ENCODE data around the gene KLHL33.

DNA sequence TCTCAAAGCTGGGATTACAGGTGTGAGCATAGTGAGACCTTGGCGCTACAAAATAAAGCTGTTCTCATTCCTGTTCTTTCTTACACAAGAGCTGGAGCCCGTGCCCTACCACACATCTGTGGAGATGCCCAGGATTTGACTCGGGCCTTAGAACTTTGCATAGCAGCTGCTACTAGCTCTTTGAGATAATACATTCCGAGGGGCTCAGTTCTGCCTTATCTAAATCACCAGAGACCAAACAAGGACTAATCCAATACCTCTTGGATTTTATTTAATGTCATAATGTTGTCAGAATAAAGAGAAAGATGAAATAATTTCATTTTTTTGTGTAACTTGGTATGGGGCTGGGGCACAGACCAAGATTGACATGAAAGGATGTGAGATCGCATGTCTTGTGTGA is 40.8 kb upstream of the KLHL33 start:
- TF ChIP-seq, protein P1, sequence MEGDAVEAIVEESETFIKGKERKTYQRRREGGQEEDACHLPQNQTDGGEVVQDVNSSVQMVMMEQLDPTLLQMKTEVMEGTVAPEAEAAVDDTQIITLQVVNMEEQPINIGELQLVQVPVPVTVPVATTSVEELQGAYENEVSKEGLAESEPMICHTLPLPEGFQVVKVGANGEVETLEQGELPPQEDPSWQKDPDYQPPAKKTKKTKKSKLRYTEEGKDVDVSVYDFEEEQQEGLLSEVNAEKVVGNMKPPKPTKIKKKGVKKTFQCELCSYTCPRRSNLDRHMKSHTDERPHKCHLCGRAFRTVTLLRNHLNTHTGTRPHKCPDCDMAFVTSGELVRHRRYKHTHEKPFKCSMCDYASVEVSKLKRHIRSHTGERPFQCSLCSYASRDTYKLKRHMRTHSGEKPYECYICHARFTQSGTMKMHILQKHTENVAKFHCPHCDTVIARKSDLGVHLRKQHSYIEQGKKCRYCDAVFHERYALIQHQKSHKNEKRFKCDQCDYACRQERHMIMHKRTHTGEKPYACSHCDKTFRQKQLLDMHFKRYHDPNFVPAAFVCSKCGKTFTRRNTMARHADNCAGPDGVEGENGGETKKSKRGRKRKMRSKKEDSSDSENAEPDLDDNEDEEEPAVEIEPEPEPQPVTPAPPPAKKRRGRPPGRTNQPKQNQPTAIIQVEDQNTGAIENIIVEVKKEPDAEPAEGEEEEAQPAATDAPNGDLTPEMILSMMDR (IDR thresholded peaks at IDR 0.05): no peak
- TF ChIP-seq POLR2A (IDR thresholded peaks at IDR 0.05): no peak
